ENCODE measurements around the gene CHKA.

Gene CHKA

DNA sequence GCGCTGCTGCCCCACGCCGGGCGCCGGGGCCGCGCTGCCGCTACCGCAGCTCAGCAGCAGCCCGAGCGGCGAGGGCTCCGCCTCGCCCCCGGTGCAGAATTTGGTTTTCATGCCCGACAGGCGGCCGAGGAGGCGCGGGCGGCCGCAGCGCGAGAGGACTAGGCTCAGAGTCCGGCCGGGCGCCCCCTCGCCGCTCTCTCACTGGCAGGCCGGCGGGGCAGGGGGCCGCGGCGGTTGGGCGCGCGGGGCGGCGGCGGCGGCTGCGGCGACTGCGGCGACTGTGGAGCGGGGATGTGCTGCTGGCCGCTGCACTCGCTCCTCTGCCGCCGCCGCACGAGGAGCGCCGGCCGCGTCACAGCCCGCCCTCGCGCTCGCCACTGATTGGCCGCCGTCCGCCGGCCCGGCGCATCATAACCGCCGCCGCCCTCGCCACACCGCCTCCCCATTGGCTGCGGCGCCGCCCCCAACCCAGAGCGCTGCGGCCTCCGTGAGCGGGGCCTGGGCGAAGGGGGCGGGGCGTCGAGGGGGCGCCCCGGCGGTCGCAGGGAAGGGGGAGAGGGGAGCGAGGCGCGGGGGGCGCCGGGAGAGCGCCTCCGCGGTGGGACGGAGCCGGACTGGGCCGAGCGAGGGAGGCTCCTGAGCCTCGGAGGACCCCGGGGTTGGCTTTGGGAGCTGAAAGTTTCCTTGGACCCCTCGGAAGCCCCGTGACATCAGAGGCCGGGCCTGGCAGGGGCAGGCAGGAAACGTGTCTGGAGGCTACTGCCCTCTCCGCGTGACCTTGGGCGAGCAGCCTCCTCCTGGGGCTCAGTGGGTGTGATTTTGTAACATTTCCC lies at the start of gene CHKA:
Gene CHKA (minus strand): TSS at position 322 of the 833 bp plus-strand sequence. CDS start 211 bp downstream, at position 111.
- peak; percentile 81 for DNase-seq (ENCODE audit: low read depth)

DNA sequence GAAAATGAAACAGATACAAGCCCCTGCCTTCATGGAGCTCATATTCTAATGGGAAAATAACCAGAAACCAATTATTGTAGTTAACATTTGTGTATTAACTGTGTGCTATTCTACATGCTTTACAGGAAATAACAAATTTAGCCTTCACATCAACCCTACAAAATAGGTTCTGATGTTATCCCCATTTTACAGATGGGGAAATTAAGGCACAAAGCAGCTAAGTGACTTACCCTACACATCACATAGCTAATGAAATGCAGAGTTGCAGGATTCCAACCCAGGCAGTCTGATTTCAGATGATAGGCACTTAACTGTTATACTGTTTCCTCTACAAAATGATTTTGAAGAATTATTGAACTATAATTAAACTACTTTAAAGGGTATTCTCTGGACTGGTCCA lies 48.3 kb upstream of the CHKA start:
- DNase-seq (ENCODE audit: low read depth): no peak

- no peak for DNase-seq (ENCODE audit: low read depth)
Measured at GRCh38 chr11:68168694-68169093, 47.5 kb upstream of the CHKA start.

- DNase-seq (ENCODE audit: low read depth): no peak
Measured at GRCh38 chr11:68167474-68167873, 46.3 kb upstream of the CHKA start.

GRCh38 chr11:68166969-68167368 lies 45.8 kb upstream of the CHKA start:
- DNase-seq (ENCODE audit: low read depth): no peak

DNA sequence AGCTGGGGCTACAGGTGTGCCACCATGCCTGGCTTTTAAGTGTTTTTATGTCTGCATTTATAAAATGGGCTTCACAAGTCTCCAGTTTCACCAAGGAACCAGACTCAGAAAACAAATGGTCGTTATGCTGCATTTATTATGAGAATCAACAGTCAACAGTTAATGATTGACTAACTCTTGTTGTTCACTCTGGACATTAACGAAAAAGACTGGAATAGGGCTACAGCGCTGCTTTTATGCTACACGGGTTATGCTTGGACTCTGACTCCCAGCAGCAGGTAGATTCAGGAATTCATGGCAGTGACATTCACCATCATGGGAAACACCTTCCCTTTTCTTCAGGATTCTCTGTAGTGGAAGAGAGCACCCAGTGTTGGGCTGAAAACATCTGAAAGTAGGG lies 44.4 kb upstream of the CHKA start:
- DNase-seq (ENCODE audit: low read depth): no peak

GRCh38 chr11:68164437-68164836 lies 43.2 kb upstream of the CHKA start:
- DNase-seq (ENCODE audit: low read depth): no peak

GRCh38 chr11:68163691-68164090 lies 42.5 kb upstream of the CHKA start:
- DNase-seq (ENCODE audit: low read depth): no peak

GRCh38 chr11:68160100-68160695 lies 39.0 kb upstream of the CHKA start:
- no peak for DNase-seq (ENCODE audit: low read depth)

- DNase-seq (ENCODE audit: low read depth): no peak
Measured at GRCh38 chr11:68159665-68160064, 38.5 kb upstream of the CHKA start.

- DNase-seq (ENCODE audit: low read depth): no peak
Measured at GRCh38 chr11:68159161-68159560, 38.0 kb upstream of the CHKA start.

DNA sequence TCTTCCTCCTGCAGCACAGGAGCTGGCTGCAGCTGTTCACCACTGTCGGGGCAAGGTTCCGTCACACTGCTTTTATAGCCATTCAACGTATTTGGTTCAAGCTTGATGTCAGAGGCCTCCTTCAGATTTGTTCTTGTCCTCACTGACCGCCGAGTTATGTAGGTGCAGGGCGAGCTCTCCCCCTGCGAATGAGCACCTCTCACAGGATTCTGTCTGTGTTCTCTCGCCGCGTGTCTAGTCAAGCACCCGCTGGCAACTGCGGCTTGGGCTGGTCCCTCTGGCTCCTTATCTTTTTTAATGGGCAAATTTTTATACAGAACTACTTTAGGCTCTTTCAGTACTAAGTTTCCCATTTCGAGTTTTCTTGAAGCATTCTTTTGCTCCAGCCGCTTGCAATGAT lies 37.4 kb upstream of the CHKA start:
- no peak for DNase-seq (ENCODE audit: low read depth)

GRCh38 chr11:68153742-68154141 lies 32.6 kb upstream of the CHKA start:
- DNase-seq (ENCODE audit: low read depth): no peak

DNA sequence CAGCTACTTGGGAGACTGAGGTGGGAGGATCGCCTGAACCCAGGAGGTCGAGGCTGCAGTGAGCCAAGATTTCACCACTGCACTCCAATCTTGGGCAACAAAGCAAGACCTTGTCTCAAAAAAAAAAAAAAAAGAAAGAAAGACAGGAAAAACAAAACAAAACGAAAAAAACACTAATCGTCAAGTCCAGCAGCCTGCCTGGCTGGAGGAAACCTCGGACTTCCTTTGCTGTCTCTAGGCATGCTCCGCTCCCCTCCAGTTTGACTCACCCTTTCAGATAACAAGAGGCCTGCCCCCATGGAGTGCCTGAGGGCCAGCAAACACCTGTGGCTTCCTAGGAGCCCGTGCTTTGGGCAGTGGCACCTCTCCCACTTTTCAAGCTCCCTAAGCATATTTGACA lies 28.8 kb upstream of the CHKA start:
- no peak for DNase-seq (ENCODE audit: low read depth)

DNA sequence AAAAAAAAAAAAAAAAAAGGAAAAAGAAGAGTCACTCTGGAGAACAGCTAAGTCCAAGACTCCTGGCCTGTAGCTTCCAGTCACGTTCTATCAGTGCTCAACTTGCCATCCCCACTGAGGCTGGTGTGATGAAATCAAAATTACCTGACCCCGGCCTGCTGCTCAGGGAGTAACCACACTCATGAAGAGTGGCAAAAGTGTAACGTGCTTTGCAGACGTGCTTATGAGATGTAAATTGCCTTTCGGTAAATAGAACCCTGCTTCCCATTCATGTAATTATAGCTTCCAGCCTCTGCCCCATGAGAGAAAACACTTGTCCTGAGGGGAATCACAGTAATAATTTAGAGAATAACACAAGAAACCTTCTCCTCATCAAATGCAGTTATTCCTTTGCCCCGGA lies 28.2 kb upstream of the CHKA start:
- DNase-seq (ENCODE audit: low read depth): no peak

DNA sequence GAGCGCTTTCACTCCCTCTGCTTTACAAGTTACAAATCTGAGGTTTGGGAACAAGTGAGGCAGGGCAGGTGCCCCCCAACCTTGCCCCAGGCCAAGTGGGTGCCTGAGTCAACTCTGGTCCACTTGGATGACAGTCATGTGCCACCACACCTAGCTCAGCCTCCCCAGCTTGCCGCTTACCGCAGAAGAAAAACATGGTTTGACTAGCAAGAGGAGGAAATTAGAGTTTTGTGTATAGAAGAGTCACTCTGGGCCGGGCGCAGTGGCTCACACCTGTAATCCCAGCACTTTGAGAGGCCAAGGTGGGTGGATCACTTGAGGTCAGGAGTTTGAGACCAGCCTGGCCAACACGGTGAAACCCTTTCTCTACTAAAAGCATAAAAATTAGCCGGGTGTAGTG lies 27.7 kb upstream of the CHKA start:
- no peak for DNase-seq (ENCODE audit: low read depth)

DNA sequence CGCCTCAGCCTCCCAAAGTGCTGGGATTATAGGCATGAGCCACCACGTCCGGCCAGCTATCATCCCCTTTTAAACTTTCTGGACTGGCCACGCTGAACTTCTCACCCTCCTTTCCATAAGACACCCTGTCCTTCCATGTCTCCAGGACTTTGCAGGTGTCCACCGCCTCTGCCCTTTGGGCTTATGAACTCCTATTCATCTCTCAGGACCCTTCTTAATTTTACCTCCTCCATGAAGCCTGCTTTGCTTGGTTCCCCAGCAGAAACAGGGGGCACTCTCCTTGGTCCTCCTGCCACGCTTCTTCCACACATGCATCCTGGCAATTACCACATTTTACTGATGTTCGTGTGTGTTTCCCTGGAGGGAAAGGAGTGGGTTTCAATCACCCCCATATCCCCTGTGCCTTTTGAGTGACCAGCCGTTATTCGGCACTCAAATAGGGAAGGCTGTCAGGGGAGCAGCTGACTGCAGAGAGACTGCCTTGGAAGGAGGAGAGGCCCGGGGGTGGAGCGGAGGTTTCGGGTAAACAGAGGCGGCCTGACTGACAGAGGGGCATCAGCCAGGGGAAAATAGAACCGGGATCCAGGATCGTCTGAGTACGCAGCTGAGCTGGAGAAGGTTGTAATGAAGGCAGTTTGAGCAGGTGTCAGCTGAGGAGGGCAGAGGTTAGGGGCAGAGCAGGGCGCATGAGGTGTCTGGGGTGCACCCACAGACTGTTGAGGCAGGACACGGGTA lies 27.1 kb upstream of the CHKA start:
- DNase-seq (ENCODE audit: low read depth): no peak

DNA sequence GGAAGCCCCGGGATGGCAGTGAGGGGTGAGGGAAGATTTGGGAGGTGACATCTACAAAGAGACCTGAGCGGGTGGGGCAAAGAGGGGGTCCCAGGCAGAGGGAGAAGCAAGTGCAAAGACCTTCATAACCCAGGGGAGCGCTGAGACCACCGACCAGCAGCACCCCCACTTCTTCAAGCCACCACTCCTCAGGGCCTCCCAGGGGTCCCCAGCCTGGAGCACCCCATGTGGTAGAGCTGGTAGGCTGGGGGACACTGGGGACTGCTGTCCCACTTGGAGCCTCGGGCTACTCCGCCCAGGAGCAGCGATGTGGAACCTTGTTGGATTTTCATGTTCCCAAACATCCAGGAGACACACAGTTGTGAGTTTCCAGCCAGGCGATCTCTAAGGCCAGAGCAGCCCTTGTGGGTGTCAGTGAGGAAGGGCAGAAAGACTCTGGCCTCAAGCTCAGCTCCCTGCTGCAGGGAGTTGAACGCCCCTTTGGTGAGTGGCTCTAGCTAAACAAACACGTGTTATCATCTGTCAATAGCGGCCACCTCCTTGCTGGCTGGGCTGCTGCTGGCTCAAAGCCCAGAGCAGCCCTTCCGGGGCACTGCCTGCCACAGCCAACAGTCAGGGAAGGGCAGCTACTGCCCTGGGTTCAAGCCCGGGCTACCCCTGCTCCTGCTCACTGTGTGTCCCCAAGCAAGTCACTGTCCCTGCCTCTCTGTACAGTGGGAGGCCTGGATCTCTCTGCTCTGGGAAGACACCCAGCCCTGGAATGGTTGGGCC lies 25.7 kb upstream of the CHKA start:
- no peak for DNase-seq (ENCODE audit: low read depth)

DNA sequence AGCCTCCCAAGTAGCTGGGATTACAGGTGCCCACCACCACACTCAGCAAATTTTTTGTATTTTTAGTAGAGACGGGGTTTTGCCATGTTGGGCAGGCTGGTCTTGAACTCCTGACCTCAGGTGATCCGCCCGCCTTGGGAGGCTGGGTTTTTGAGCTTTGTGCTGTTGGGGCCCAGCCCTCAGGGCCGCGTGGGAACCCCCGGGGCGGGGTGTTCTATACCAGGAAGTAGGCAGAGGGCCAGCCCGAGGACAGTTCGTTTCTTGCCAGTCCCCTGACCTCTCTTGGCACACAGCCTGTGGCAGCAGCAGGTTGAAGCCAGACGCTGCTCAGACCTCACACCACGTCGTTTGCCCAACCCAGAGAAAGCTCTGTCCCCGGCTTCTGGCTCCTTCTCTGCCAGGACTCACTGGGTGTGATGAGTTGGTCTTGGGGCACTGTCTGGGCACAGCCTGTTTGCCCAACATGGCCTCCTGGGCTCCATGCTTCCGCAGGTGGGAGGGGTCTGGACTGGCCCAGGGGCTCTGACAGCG lies 24.9 kb upstream of the CHKA start:
- DNase-seq (ENCODE audit: low read depth): no peak

- DNase-seq (ENCODE audit: low read depth): no peak
Measured at GRCh38 chr11:68145120-68145866, 24.1 kb upstream of the CHKA start.

GRCh38 chr11:68143310-68143689 lies 22.1 kb upstream of the CHKA start:
- no peak for DNase-seq (ENCODE audit: low read depth)

Data from activated T-cell treated with anti-CD3 and anti-CD28 coated beads for 24 hours (primary cell).